Erythroblast (primary cell): ENCODE measurements around the gene IFITM1.

ENCODE experiments used
- GATA1 ChIP-seq: IDR thresholded peaks from 2 replicates; pipeline ENCODE4 v1.6.1; 2011; ENCODE audit warnings: low read depth, mild to moderate bottlenecking, control low read depth, low read length, moderate library complexity
- POLR2A ChIP-seq: IDR thresholded peaks from 2 replicates; pipeline ENCODE4 v1.6.1; 2011; ENCODE audit warnings: mild to moderate bottlenecking, low read length

- TF ChIP-seq POLR2A = no peak
- TF ChIP-seq GATA1 = no peak
Observed at GRCh38 chr11:327581-327923, 13.7 kb downstream of the IFITM1 start.
